NCI-H226 (cell line): ENCODE measurements around the gene DPAGT1.
A peak's percentile ranks its signal among the peaks of the same experiment; 100 is the strongest.
"Not testable (repeated sequence)": the region's sequence is repeated elsewhere in the genome, so short reads cannot be mapped to it uniquely, and the experiment has no call there.

Experiments used
- DNase-seq: peaks from one replicate; pipeline ENCODE4 v3.0.0-alpha.2; 2015

Gene DPAGT1

GRCh38 chr11:119101759-119102423 is at the start of gene DPAGT1:
DPAGT1 (minus strand) TSS chr11:119101853; CDS start chr11:119101655, 198 bp downstream.
- peak; percentile 97 for DNase-seq

GRCh38 chr11:119149786-119150275 is 48.2 kb upstream of the DPAGT1 start:
- no peak for DNase-seq

- DNase-seq: no peak
Observed at GRCh38 chr11:119149018-119149785, 47.5 kb upstream of the DPAGT1 start, which contains the start of gene ABCG4. ABCG4 (plus strand) TSS chr11:119149052; CDS start chr11:119149966, 914 bp downstream.

GRCh38 chr11:119148720-119149017 is 47.0 kb upstream of the DPAGT1 start:
- DNase-seq: no peak

- no peak for DNase-seq
Observed at GRCh38 chr11:119147604-119148333, 46.1 kb upstream of the DPAGT1 start.

GRCh38 chr11:119145551-119145950 is 43.9 kb upstream of the DPAGT1 start:
- DNase-seq: no peak

GRCh38 chr11:119144825-119145486 is 43.3 kb upstream of the DPAGT1 start:
- DNase-seq: peak; percentile 37

- DNase-seq: not testable (repeated sequence)
Observed at GRCh38 chr11:119139276-119139675, 37.6 kb upstream of the DPAGT1 start.

- DNase-seq: no peak
Observed at GRCh38 chr11:119134389-119134978, 32.8 kb upstream of the DPAGT1 start.

- DNase-seq: peak; percentile 29
Observed at GRCh38 chr11:119130662-119131061, 29.0 kb upstream of the DPAGT1 start.

GRCh38 chr11:119126675-119127268 is 25.1 kb upstream of the DPAGT1 start:
- DNase-seq: no peak

- no peak for DNase-seq
Observed at GRCh38 chr11:119125821-119126220, 24.2 kb upstream of the DPAGT1 start.

- DNase-seq: no peak
Observed at GRCh38 chr11:119121811-119122124, 20.1 kb upstream of the DPAGT1 start.

- DNase-seq: peak; percentile 99
Observed at GRCh38 chr11:119121008-119121810, 19.6 kb upstream of the DPAGT1 start, which contains the start of gene HINFP. HINFP (plus strand) TSS chr11:119121580; CDS start chr11:119126945, 5,365 bp downstream.

GRCh38 chr11:119120639-119121007 is 19.0 kb upstream of the DPAGT1 start:
- no peak for DNase-seq

GRCh38 chr11:119118946-119119345 is 17.3 kb upstream of the DPAGT1 start:
- DNase-seq: no peak

GRCh38 chr11:119118227-119118626 is 16.6 kb upstream of the DPAGT1 start:
- no peak for DNase-seq

GRCh38 chr11:119117004-119117706 is 15.5 kb upstream of the DPAGT1 start:
- no peak for DNase-seq

GRCh38 chr11:119116601-119117000 is 14.9 kb upstream of the DPAGT1 start:
- no peak for DNase-seq

- DNase-seq: no peak
Observed at GRCh38 chr11:119116235-119116594, 14.6 kb upstream of the DPAGT1 start.
